GM18909 (cell line): ENCODE measurements around the gene BDNF.

Source experiments
- ATAC-seq: cut with Tn5 transposase; IDR thresholded peaks from one replicate; pipeline ENCODE4 v1.9.1; 2021; ENCODE audit warnings: mild to moderate bottlenecking; ENCODE audit not compliant: unreplicated experiment, poor library complexity

The BDNF gene

GRCh38 chr11:27610280-27610679 is 90.0 kb downstream of the BDNF start:
- ATAC-seq = no peak

GRCh38 chr11:27608951-27609350 is 91.3 kb downstream of the BDNF start:
- no peak for ATAC-seq

GRCh38 chr11:27605422-27605821 is 94.8 kb downstream of the BDNF start:
- no peak for ATAC-seq
